Activated T-helper 1 cell treated with Interleukin-2 at 50 U/mL for 16 hours (primary cell): Measurements from ENCODE around the gene EMC10.

Experiments
- DNase-seq: peaks from one replicate; pipeline ENCODE4 v3.0.0-alpha.2; 2020; ENCODE audit warnings: low read depth

Gene EMC10

GRCh38 chr19:50478901-50479715 is 2.8 kb downstream of the EMC10 start:
- DNase-seq, result no peak

GRCh38 chr19:50479761-50480251 is 3.5 kb downstream of the EMC10 start:
- no peak for DNase-seq

GRCh38 chr19:50480281-50481111 is 4.2 kb downstream of the EMC10 start:
- no peak for DNase-seq

- DNase-seq, result no peak
Observed at GRCh38 chr19:50481351-50482149, 5.2 kb downstream of the EMC10 start.

GRCh38 chr19:50482271-50482855 is 6.1 kb downstream of the EMC10 start:
- no peak for DNase-seq

GRCh38 chr19:50482916-50483315 is 6.6 kb downstream of the EMC10 start:
- DNase-seq, result no peak

- no peak for DNase-seq
Observed at GRCh38 chr19:50485284-50485955, 9.1 kb downstream of the EMC10 start.

- no peak for DNase-seq
Observed at GRCh38 chr19:50486823-50487515, 10.7 kb downstream of the EMC10 start.

GRCh38 chr19:50488389-50489194 is 12.3 kb downstream of the EMC10 start:
- DNase-seq, result no peak

- DNase-seq, result no peak
Observed at GRCh38 chr19:50489461-50490011, 13.2 kb downstream of the EMC10 start.

- no peak for DNase-seq
Observed at GRCh38 chr19:50490411-50490811, 14.1 kb downstream of the EMC10 start.

- no peak for DNase-seq
Observed at GRCh38 chr19:50490991-50491472, 14.7 kb downstream of the EMC10 start.

- no peak for DNase-seq
Observed at GRCh38 chr19:50492303-50493052, 16.2 kb downstream of the EMC10 start.

GRCh38 chr19:50493171-50493570 is 16.9 kb downstream of the EMC10 start:
- DNase-seq, result no peak

GRCh38 chr19:50494186-50495019 is 18.1 kb downstream of the EMC10 start:
- DNase-seq, result no peak

GRCh38 chr19:50495020-50495531 is 18.8 kb downstream of the EMC10 start:
- DNase-seq, result no peak
